Smooth muscle cell (in vitro differentiated cells): Measurements from ENCODE around the gene GTPBP1. TPM values are rescaled to one million over a fixed set of nuclear protein-coding genes. Genes with fewer than 3 reads are reported as not detected.
A peak's percentile ranks its signal among the peaks of the same experiment; 100 is the strongest.

Experiments
- DNase-seq: peaks from one replicate; lab custom pipeline; 2025; ENCODE audit not compliant: unreplicated experiment; lab: John Stamatoyannopoulos, UW
- H2AFZ ChIP-seq: fragments of 200-600 bp; sonication (generic); 2 replicates; pipeline ENCODE4 v1.6.0; 2016; ENCODE audit warnings: antibody characterized with exemption, low read depth, mild to moderate bottlenecking
- H3F3A ChIP-seq: fragments of 200-600 bp; sonication (generic); 2 replicates; pipeline ENCODE4 v1.6.0; 2017; ENCODE audit warnings: antibody characterized with exemption, low read depth
- H3K27ac ChIP-seq: fragments of 200-600 bp; sonication (generic); 2 replicates; pipeline ENCODE4 v1.5.1; 2016; ENCODE audit warnings: low read depth, mild to moderate bottlenecking
- H3K27me3 ChIP-seq: fragments of 200-600 bp; sonication (generic); 2 replicates; pipeline ENCODE4 v1.6.1; 2016; ENCODE audit warnings: low read depth, mild to moderate bottlenecking
- H3K36me3 ChIP-seq: fragments of 200-600 bp; sonication (generic); 2 replicates; pipeline ENCODE4 v1.5.1; 2016; ENCODE audit warnings: low read depth
- H3K4me1 ChIP-seq: fragments of 200-600 bp; sonication (generic); 2 replicates; pipeline ENCODE4 v1.5.1; 2016; ENCODE audit warnings: low read depth
- H3K4me2 ChIP-seq: fragments of 200-600 bp; sonication (generic); 2 replicates; pipeline ENCODE4 v1.6.0; 2016; ENCODE audit warnings: mild to moderate bottlenecking
- H3K4me3 ChIP-seq: fragments of 200-600 bp; sonication (generic); 2 replicates; pipeline ENCODE4 v1.5.1; 2016; ENCODE audit warnings: mild to moderate bottlenecking
- H3K79me2 ChIP-seq: fragments of 200-600 bp; sonication (generic); 2 replicates; pipeline ENCODE4 v1.6.0; 2016; ENCODE audit warnings: low read depth, mild to moderate bottlenecking
- H3K9ac ChIP-seq: fragments of 200-600 bp; sonication (generic); 2 replicates; pipeline ENCODE4 v1.6.0; 2016; ENCODE audit warnings: low read depth
- H3K9me3 ChIP-seq: fragments of 200-600 bp; sonication (generic); replicated peaks from 2 replicates; pipeline ENCODE4 v1.5.1; 2016; ENCODE audit warnings: low read depth
- H4K20me1 ChIP-seq: fragments of 200-600 bp; sonication (generic); 2 replicates; pipeline ENCODE4 v1.6.0; 2016; ENCODE audit warnings: low read depth
- WGBS: methylation state at CpG from one replicate; pipeline ENCODE4 v1.1.7; 2016; ENCODE audit warnings: low lambda C conversion rate; 5-methylcytosine and 5-hydroxymethylcytosine counted together
- polyA plus RNA-seq: library from polyadenylated mRNA; unstranded; fragments of >200 nt; fragmentation: Nextera tagmentation; extraction: Ambion mirVana; gene quantifications from 2 replicates; pipeline ENCODE4 v1.2.1, GENCODE V29; 2016
- total RNA-seq: library from RNA; depleted of rRNA; stranded (reverse); fragments of >200 nt; gene quantifications from 2 replicates; pipeline ENCODE4 v1.2.3, GENCODE V29; 2014
- TF ChIP-seq, protein P1 (sequence below): fragments of 200-600 bp; sonication (generic); IDR thresholded peaks from 2 replicates; pipeline ENCODE4 v1.5.1; 2017; ENCODE audit warnings: borderline replicate concordance, mild to moderate bottlenecking, antibody characterized with exemption; ENCODE audit not compliant: insufficient read depth, poor library complexity, severe bottlenecking

GTPBP1 gene
- total and polyA plus RNA-seq, 2 experiments from 2014 or later = 23.7 to 25.3 TPM

DNA sequence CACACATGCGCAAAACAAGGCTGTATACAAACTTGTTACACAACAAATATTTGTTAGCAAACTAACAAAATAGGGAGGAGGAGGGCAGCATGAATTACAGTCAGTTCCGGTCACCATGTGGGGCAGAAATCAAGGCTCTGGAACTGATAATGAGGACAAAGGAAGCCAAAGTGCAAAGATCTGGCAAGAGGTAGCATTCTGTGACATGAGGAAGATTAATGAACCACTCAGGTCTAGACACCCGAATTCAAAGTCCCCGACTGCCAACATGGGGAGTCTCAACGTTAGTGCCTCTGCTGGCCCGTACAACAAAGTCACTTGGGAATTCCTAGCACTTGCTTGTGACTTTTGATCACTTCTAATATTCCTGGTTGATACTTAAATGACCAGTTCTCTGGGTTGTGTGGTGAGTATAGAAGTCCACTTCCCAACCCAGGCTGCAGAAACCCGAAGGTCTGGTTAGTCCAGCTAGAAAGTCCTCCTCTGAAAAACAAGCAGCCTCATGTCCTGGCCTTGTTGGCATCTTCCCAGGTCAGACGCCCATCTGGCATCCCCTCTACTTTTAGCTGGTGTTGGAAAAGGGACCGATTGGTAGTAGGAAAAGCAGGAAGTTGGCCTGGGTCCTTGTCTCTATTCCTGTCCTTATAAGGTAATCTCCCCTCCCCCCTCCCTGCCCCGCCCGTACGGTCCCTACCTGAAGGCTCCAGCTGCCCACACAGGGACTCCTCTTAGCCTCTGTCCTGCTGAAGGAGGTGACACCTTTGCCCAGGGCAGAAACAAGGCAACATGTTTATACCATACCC, 48.4 kb downstream of the GTPBP1 start:
- Histone ChIP-seq H3K36me3 (no peaks in the 10 kb centered on the region), H3K4me1 (peaks cover 3% of the 10 kb centered on the region), H3K4me2 (peak overlapping the region; percentile 94), H3K9ac (no peak overlapping the region), H3F3A (peaks cover 3% of the 10 kb centered on the region), H3K4me3 (peak overlapping the region; percentile 74), H3K27me3 (no peaks in the 10 kb centered on the region), H4K20me1 (peaks cover 5% of the 10 kb centered on the region), H3K79me2 (peaks cover 12% of the 10 kb centered on the region), H3K9me3 (no peaks in the 10 kb centered on the region), H2AFZ (no peak overlapping the region), H3K27ac (peak overlapping the region; percentile 87)
- 56% methylated on average over 12 of the region's 12 CpGs for WGBS
- TF ChIP-seq, protein P1, sequence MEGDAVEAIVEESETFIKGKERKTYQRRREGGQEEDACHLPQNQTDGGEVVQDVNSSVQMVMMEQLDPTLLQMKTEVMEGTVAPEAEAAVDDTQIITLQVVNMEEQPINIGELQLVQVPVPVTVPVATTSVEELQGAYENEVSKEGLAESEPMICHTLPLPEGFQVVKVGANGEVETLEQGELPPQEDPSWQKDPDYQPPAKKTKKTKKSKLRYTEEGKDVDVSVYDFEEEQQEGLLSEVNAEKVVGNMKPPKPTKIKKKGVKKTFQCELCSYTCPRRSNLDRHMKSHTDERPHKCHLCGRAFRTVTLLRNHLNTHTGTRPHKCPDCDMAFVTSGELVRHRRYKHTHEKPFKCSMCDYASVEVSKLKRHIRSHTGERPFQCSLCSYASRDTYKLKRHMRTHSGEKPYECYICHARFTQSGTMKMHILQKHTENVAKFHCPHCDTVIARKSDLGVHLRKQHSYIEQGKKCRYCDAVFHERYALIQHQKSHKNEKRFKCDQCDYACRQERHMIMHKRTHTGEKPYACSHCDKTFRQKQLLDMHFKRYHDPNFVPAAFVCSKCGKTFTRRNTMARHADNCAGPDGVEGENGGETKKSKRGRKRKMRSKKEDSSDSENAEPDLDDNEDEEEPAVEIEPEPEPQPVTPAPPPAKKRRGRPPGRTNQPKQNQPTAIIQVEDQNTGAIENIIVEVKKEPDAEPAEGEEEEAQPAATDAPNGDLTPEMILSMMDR = no peak
- DNase-seq = no peak

DNA sequence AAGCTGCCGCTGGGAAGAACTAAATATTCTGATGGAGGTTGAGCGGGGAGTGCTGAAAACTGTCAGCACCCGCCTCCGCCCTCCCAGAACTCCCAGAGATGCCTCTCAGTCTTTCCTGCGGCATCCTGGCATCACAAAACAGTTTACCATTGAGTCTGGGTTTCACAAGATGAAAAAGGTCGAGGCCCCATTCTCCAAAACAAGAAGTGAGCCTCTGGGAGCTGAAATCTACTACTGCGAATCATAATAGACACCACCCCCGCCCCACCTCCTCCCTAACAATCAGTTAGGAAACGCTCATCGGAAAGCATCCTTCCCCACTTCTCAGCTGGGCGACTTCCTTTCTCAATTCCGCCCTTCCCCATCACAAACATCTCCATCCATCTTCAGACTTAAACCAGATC, 49.0 kb downstream of the GTPBP1 start:
- H3K4me2 ChIP-seq = peak overlapping the region; percentile 94

DNA sequence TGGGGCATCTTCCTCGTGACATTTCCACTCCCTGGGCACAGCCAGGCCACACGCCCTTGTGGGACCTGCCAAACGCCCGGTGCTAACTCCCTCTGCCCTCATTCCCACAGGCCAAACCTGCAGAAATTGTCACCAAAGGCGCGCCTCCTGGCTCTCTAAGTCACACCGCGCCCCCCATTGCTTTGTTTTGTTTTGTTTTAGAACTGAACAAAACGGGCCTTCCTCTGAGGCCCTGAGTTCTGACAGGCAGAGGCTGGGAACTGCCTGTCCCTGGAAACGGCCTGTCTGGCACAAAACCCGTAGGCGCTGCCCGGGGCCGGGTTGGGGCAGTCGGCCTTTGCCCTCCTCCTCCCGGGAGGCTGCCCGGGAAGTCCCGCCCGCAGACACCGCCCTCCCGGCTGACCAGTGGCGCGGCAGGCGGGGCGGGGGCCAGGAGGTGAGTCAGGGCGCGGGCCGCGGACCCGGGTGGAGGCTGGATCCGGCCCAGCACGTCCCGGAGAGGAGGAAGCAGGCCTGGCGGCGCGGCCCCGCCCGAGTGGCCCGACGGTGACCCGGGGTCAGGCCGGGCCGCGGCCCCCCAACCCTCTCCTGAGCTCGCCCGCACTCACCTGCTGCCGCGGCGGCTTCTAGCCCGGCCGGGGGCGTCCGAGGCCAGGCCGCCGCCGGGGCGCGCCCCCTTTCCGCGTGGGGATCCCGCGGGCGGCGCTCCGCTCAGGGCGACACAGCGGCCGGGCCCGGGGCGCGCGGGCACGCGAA, 49.6 kb downstream of the GTPBP1 start:
- H3K36me3 ChIP-seq = no peaks in the 10 kb centered on the region
- TF ChIP-seq, protein P1 = no peak
- H3K79me2 ChIP-seq = peaks cover 12% of the 10 kb centered on the region
- H3K27me3 ChIP-seq = no peaks in the 10 kb centered on the region
- H2AFZ ChIP-seq = peak overlapping the region; percentile 26
- peak; percentile 51 for DNase-seq
- H3F3A ChIP-seq = peaks cover 3% of the 10 kb centered on the region
- H3K27ac ChIP-seq = peak overlapping the region; percentile 87
- H3K9me3 ChIP-seq = no peaks in the 10 kb centered on the region
- peak overlapping the region; percentile 72 for H3K9ac ChIP-seq
- H3K4me1 ChIP-seq = peaks cover 3% of the 10 kb centered on the region
- peak overlapping the region; percentile 74 for H3K4me3 ChIP-seq
- 1% methylated on average over 47 of the region's 74 CpGs for WGBS
- peak overlapping the region; percentile 94 for H3K4me2 ChIP-seq
- peaks cover 5% of the 10 kb centered on the region for H4K20me1 ChIP-seq

More for the DNA sequence above, 49.0 kb downstream of the GTPBP1 start:
- H3F3A ChIP-seq = peaks cover 3% of the 10 kb centered on the region
- H3K27me3 ChIP-seq = no peaks in the 10 kb centered on the region
- no peak for DNase-seq
- H2AFZ ChIP-seq = no peak overlapping the region
- TF ChIP-seq, protein P1 = no peak
- peaks cover 5% of the 10 kb centered on the region for H4K20me1 ChIP-seq
- H3K36me3 ChIP-seq = no peaks in the 10 kb centered on the region
- peak overlapping the region; percentile 87 for H3K27ac ChIP-seq
- H3K9me3 ChIP-seq = no peaks in the 10 kb centered on the region
- peaks cover 12% of the 10 kb centered on the region for H3K79me2 ChIP-seq
- H3K4me1 ChIP-seq = peaks cover 3% of the 10 kb centered on the region
- H3K4me3 ChIP-seq = peak overlapping the region; percentile 74
- peak overlapping the region; percentile 72 for H3K9ac ChIP-seq
- WGBS = 13% methylated on average over 12 of the region's 12 CpGs
